Nephron progenitor cell (in vitro differentiated cells): ENCODE data around the gene ZBTB20.

Source experiments
- DNase-seq: peaks from one replicate; pipeline ENCODE4 v3.0.0; 2021
- H3K27ac Mint-ChIP-seq: 2 replicates; pipeline ENCODE4 v1.8.0; 2021; ENCODE audit warnings: mild to moderate bottlenecking, moderate library complexity, mixed read lengths
- H3K27me3 Mint-ChIP-seq: 2 replicates; pipeline ENCODE4 v1.8.0; 2021; ENCODE audit warnings: mild to moderate bottlenecking, low read depth, mixed read lengths; ENCODE audit not compliant: poor library complexity
- H3K36me3 Mint-ChIP-seq: 2 replicates; pipeline ENCODE4 v1.8.0; 2021; ENCODE audit warnings: low read depth, mixed read lengths
- H3K4me1 Mint-ChIP-seq: 2 replicates; pipeline ENCODE4 v1.8.0; 2021; ENCODE audit warnings: mixed read lengths
- H3K4me3 Mint-ChIP-seq: 2 replicates; pipeline ENCODE4 v1.8.0; 2021; ENCODE audit warnings: mild to moderate bottlenecking, moderate library complexity, mixed read lengths
- H3K9me3 Mint-ChIP-seq: 2 replicates; pipeline ENCODE4 v1.8.0; 2021; ENCODE audit warnings: mild to moderate bottlenecking, moderate library complexity, mixed read lengths
- TF ChIP-seq, protein P1 (sequence below): fragments of 200-600 bp; sonication (generic); IDR thresholded peaks from 2 replicates; pipeline ENCODE4 v1.5.0; 2021; ENCODE audit warnings: antibody characterized with exemption

ZBTB20 gene

GRCh38 chr3:114378760-114379159 lies 768.3 kb downstream of the ZBTB20 start:
- Mint-ChIP-seq H3K27ac (no peak overlapping the region), H3K4me1 (no peaks in the 10 kb centered on the region), H3K4me3 (no peak overlapping the region), H3K36me3 (peaks cover 32% of the 10 kb centered on the region), H3K9me3 (peaks cover 18% of the 10 kb centered on the region), H3K27me3 (no peaks in the 10 kb centered on the region)
- no peak for DNase-seq
- TF ChIP-seq, protein P1, sequence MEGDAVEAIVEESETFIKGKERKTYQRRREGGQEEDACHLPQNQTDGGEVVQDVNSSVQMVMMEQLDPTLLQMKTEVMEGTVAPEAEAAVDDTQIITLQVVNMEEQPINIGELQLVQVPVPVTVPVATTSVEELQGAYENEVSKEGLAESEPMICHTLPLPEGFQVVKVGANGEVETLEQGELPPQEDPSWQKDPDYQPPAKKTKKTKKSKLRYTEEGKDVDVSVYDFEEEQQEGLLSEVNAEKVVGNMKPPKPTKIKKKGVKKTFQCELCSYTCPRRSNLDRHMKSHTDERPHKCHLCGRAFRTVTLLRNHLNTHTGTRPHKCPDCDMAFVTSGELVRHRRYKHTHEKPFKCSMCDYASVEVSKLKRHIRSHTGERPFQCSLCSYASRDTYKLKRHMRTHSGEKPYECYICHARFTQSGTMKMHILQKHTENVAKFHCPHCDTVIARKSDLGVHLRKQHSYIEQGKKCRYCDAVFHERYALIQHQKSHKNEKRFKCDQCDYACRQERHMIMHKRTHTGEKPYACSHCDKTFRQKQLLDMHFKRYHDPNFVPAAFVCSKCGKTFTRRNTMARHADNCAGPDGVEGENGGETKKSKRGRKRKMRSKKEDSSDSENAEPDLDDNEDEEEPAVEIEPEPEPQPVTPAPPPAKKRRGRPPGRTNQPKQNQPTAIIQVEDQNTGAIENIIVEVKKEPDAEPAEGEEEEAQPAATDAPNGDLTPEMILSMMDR, result no peak

- H3K4me3 Mint-ChIP-seq, result no peak overlapping the region
- peaks cover 18% of the 10 kb centered on the region for H3K9me3 Mint-ChIP-seq
- TF ChIP-seq, protein P1, result no peak
- H3K4me1 Mint-ChIP-seq, result no peaks in the 10 kb centered on the region
- DNase-seq, result no peak
- H3K27me3 Mint-ChIP-seq, result no peaks in the 10 kb centered on the region
- peaks cover 32% of the 10 kb centered on the region for H3K36me3 Mint-ChIP-seq
- no peak overlapping the region for H3K27ac Mint-ChIP-seq
Observed at GRCh38 chr3:114377426-114377825, 769.7 kb downstream of the ZBTB20 start.

DNA sequence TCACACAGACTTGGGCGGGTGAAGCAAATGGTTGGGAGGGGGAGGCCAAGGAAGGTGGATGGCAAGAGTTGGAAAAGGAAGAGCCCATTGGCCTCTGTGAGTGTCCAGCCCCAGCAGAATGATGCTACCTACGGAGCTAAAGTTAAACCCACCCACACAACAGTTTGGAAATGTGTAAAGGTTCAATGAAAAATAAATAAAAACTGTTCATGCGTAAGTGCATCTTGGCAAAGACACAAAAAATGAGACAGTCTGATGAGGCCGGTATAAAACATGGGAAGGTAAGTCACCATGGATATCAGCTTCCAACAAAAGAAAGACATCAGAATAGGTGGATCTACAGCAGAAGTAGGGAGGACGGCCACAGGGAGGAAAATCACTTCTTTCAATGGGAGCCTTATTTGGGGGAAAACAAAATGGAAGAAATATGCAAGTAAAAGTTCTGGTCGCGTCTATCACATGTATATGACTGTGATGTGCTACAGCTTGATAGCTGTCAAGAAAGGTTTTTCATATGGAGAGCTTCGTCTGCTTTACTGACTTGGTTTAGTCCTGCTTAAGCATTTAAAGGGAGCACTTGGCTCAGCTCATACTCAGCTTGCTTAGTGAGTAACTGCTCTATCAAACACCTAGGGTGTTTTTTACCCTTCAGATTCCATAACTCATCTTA lies 770.4 kb downstream of the ZBTB20 start:
- Mint-ChIP-seq H3K36me3 (peaks cover 32% of the 10 kb centered on the region), H3K27ac (no peak overlapping the region), H3K4me3 (no peak overlapping the region), H3K9me3 (peaks cover 18% of the 10 kb centered on the region), H3K4me1 (no peaks in the 10 kb centered on the region), H3K27me3 (no peaks in the 10 kb centered on the region)
- no peak for DNase-seq
- TF ChIP-seq, protein P1, result no peak

- Mint-ChIP-seq H3K4me3 (no peak overlapping the region), H3K4me1 (no peaks in the 10 kb centered on the region), H3K27me3 (no peaks in the 10 kb centered on the region), H3K9me3 (peaks cover 18% of the 10 kb centered on the region), H3K36me3 (peaks cover 32% of the 10 kb centered on the region), H3K27ac (no peak overlapping the region)
- no peak for DNase-seq
- TF ChIP-seq, protein P1, result no peak
Observed at GRCh38 chr3:114375608-114376421, 771.3 kb downstream of the ZBTB20 start.

DNA sequence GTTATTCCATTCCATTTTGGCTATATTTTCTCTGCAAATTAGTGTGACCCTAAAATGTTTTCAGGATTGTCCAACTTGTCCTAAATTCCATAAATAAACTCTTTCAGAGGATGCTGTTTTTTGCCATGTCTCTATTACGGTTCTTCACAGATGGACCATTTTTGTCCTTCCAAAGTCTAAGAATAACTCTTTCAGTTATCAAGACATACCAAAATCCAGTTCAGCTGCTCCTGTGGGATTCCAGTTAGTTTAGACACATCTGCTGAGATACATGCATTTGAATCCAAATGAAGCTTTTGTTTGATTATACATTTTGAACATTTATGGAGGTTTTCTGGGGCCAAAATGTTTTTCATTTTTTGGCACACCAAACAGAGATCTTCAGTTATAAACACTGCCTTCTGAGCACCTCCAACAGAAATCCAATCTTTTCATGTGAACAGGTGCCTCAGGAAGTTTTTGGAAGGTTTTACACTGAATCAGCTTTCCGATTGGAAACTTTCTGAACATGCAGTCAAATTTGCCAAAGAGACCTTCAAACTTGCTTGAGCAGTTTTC lies 772.6 kb downstream of the ZBTB20 start:
- H3K9me3 Mint-ChIP-seq, result peaks cover 18% of the 10 kb centered on the region
- no peaks in the 10 kb centered on the region for H3K4me1 Mint-ChIP-seq
- TF ChIP-seq, protein P1, result no peak
- peaks cover 32% of the 10 kb centered on the region for H3K36me3 Mint-ChIP-seq
- no peak overlapping the region for H3K27ac Mint-ChIP-seq
- no peaks in the 10 kb centered on the region for H3K27me3 Mint-ChIP-seq
- no peak for DNase-seq
- no peak overlapping the region for H3K4me3 Mint-ChIP-seq
